Neural cell (in vitro differentiated cells): ENCODE results near the gene ANKK1. TPM values are rescaled to one million over a fixed set of nuclear protein-coding genes. Genes with fewer than 3 reads are reported as not detected.

ENCODE experiments used
- H2AFZ ChIP-seq: fragments of 200-600, 300-800 bp; sonication (generic), shearing (Covaris generic); 2 replicates; pipeline ENCODE4 v1.6.0; 2014; ENCODE audit warnings: low read depth, mild to moderate bottlenecking, antibody characterized with exemption, low read length, moderate library complexity
- H3F3A ChIP-seq: fragments of 200-600 bp; shearing (Covaris generic); 2 replicates; pipeline ENCODE4 v1.6.1; 2016; ENCODE audit warnings: mild to moderate bottlenecking, moderate library complexity, mixed read lengths, antibody characterized with exemption, low read length; ENCODE audit not compliant: insufficient read depth, poor library complexity, severe bottlenecking
- H3K27ac ChIP-seq: fragments of 200-600, 300-800 bp; sonication (generic), shearing (Covaris generic); 2 replicates; pipeline ENCODE4 v1.5.1; 2014; ENCODE audit warnings: mild to moderate bottlenecking, low read length, moderate library complexity
- H3K27me3 ChIP-seq: fragments of 300-800, 200-600 bp; sonication (generic), shearing (Covaris generic); 2 replicates; pipeline ENCODE4 v1.6.0; 2014; ENCODE audit warnings: mild to moderate bottlenecking, low read depth, low read length, moderate library complexity; ENCODE audit not compliant: insufficient read depth
- H3K36me3 ChIP-seq: fragments of 300-800, 200-600 bp; sonication (generic), shearing (Covaris generic); 2 replicates; pipeline ENCODE4 v1.5.1; 2014; ENCODE audit warnings: mild to moderate bottlenecking, antibody characterized with exemption, low read length, moderate library complexity; ENCODE audit not compliant: insufficient read depth
- H3K4me2 ChIP-seq: fragments of 300-800, 200-600 bp; sonication (generic), shearing (Covaris generic); 2 replicates; pipeline ENCODE4 v1.6.0; 2014; ENCODE audit warnings: mild to moderate bottlenecking, low read length
- H3K4me3 ChIP-seq: fragments of 300-800, 200-600 bp; sonication (generic), shearing (Covaris generic); 2 replicates; pipeline ENCODE4 v1.5.1; 2014; ENCODE audit warnings: mild to moderate bottlenecking, low read length, moderate library complexity
- H3K79me2 ChIP-seq: fragments of 200-600 bp; shearing (Covaris generic); replicated peaks from 2 replicates; pipeline ENCODE4 v1.6.0; 2014; ENCODE audit warnings: mild to moderate bottlenecking, low read length, moderate library complexity; ENCODE audit not compliant: insufficient read depth
- H3K9ac ChIP-seq: fragments of 300-800, 200-600 bp; sonication (generic), shearing (Covaris generic); 2 replicates; pipeline ENCODE4 v1.6.1; 2016; ENCODE audit warnings: mild to moderate bottlenecking, low read length, mixed read lengths
- H3K9me2 ChIP-seq: fragments of 200-600 bp; shearing (Covaris generic); 2 replicates; pipeline ENCODE4 v1.6.1; 2016; ENCODE audit warnings: mild to moderate bottlenecking, low read length, mixed read lengths; ENCODE audit not compliant: insufficient read depth
- H3K9me3 ChIP-seq: fragments of 200-600, 300-800 bp; sonication (generic), shearing (Covaris generic); 2 replicates; pipeline ENCODE4 v1.6.1; 2016; ENCODE audit warnings: mild to moderate bottlenecking, mixed run types, low read length, moderate library complexity, mixed read lengths
- H4K20me1 ChIP-seq: fragments of 200-600 bp; shearing (Covaris generic); 2 replicates; pipeline ENCODE4 v1.6.1; 2016; ENCODE audit warnings: mild to moderate bottlenecking, mixed run types; ENCODE audit not compliant: insufficient read depth
- EP300 ChIP-seq: fragments of 450-650 bp; conservative IDR thresholded peaks from 2 replicates; pipeline ENCODE4 v1.6.1; 2014; ENCODE audit warnings: antibody characterized with exemption, mild to moderate bottlenecking, moderate library complexity; ENCODE audit not compliant: poor library complexity, severe bottlenecking
- EZH2 ChIP-seq: fragments of 200-600, 300-800 bp; shearing (Covaris generic), sonication (generic); IDR thresholded peaks from 2 replicates; pipeline ENCODE4 v1.6.1; 2014; ENCODE audit warnings: antibody characterized with exemption, low read length, borderline replicate concordance, mild to moderate bottlenecking; ENCODE audit not compliant: insufficient read depth, poor library complexity, severe bottlenecking
- MXI1 ChIP-seq: fragments of 450-650 bp; conservative IDR thresholded peaks from 2 replicates; pipeline ENCODE4 v1.6.1; 2014; ENCODE audit warnings: antibody characterized with exemption, mild to moderate bottlenecking; ENCODE audit not compliant: poor library complexity, severe bottlenecking
- POLR2AphosphoS5 ChIP-seq: IDR thresholded peaks from 2 replicates; pipeline ENCODE4 v1.6.1; 2012
- RAD21 ChIP-seq: fragments of 450-650 bp; conservative IDR thresholded peaks from 2 replicates; pipeline ENCODE4 v1.6.1; 2014; ENCODE audit warnings: antibody characterized with exemption, mild to moderate bottlenecking, moderate library complexity
- REST ChIP-seq: IDR thresholded peaks from 2 replicates; pipeline ENCODE4 v1.6.1; 2012; ENCODE audit warnings: borderline replicate concordance
- SMC3 ChIP-seq: fragments of 450-650 bp; conservative IDR thresholded peaks from 2 replicates; pipeline ENCODE4 v1.6.1; 2014; ENCODE audit warnings: antibody characterized with exemption, mild to moderate bottlenecking, moderate library complexity; ENCODE audit not compliant: poor library complexity
- TAF1 ChIP-seq: IDR thresholded peaks from 2 replicates; pipeline ENCODE4 v1.6.1; 2012; ENCODE audit warnings: low read depth
- polyA plus RNA-seq: library from polyadenylated mRNA; depleted of rRNA; stranded (reverse); fragments of >200 nt; gene quantifications from 2 replicates; pipeline ENCODE4 v1.2.3, GENCODE V29; 2014
- TF ChIP-seq, protein P1 (sequence below): fragments of 450-650 bp; IDR thresholded peaks from 2 replicates; pipeline ENCODE4 v1.5.1; 2014; ENCODE audit warnings: antibody characterized with exemption, mild to moderate bottlenecking, moderate library complexity; ENCODE audit not compliant: poor library complexity, severe bottlenecking

The ANKK1 gene
- polyA plus RNA-seq, 1 donor from 2014 or later = not detected

DNA sequence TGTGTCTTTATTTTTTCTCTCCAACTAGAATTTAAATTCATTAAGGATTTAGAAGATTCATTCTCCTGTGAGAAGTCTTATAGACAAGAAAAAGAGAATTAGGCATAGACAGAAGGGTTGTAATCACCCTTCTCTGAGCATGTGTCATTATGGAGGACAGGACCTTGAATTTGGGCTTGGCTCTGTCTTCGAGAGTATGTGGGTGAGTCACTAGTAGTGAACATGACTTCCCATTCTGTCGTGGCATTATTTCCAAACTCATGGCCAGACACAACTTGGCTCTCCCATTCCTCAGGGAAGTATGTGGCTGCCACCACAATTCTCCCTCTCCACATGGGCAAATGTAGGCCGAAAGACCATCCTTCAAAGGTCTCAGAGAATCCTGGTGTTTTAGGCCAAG is 14.3 kb upstream of the ANKK1 start:
- no peak overlapping the region for H3K4me3 ChIP-seq
- no peaks in the 10 kb centered on the region for H3K79me2 ChIP-seq
- H3K27me3 ChIP-seq = no peaks in the 10 kb centered on the region
- H3K27ac ChIP-seq = no peak overlapping the region
- H3K9ac ChIP-seq = no peak overlapping the region
- TF ChIP-seq EZH2 = no peak
- TF ChIP-seq EP300 = no peak
- TF ChIP-seq SMC3 = no peak
- no peak for TF ChIP-seq REST
- no peak for TF ChIP-seq RAD21
- TF ChIP-seq, protein P1, sequence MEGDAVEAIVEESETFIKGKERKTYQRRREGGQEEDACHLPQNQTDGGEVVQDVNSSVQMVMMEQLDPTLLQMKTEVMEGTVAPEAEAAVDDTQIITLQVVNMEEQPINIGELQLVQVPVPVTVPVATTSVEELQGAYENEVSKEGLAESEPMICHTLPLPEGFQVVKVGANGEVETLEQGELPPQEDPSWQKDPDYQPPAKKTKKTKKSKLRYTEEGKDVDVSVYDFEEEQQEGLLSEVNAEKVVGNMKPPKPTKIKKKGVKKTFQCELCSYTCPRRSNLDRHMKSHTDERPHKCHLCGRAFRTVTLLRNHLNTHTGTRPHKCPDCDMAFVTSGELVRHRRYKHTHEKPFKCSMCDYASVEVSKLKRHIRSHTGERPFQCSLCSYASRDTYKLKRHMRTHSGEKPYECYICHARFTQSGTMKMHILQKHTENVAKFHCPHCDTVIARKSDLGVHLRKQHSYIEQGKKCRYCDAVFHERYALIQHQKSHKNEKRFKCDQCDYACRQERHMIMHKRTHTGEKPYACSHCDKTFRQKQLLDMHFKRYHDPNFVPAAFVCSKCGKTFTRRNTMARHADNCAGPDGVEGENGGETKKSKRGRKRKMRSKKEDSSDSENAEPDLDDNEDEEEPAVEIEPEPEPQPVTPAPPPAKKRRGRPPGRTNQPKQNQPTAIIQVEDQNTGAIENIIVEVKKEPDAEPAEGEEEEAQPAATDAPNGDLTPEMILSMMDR = no peak
- no peak for TF ChIP-seq POLR2AphosphoS5
- no peak for TF ChIP-seq MXI1
- no peak for TF ChIP-seq TAF1
- H4K20me1 ChIP-seq = no peaks in the 10 kb centered on the region
- no peak overlapping the region for H3K4me2 ChIP-seq
- no peaks in the 10 kb centered on the region for H3K9me2 ChIP-seq
- H3F3A ChIP-seq = no peaks in the 10 kb centered on the region
- no peak overlapping the region for H2AFZ ChIP-seq
- no peaks in the 10 kb centered on the region for H3K9me3 ChIP-seq
- no peaks in the 10 kb centered on the region for H3K36me3 ChIP-seq

DNA sequence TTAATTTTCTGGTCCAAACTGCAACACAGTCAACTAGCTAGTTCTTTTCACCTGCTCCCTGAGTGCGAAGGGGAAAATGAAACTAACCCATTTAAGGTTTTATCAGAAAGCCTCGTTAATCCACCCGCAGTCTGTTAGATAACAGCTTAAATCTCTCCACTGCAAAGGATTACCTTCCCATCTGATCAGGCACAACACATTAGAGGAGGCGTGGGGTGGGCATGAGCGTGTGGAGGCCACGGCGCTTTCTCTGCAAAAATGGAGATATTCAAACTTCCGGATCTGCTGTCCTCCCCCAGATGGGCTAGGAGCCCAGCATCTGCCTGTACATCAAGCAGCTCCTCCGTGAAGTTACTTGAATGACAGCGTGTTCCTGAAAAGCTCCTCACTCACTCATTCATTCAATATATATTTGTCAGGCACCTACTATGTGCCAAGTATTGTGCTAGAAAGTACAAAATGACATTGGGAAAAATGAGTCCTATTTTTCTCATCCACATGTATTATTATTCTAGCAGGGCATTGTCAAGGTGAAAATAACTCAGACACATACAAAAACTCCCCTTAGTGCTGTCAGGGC is 13.5 kb upstream of the ANKK1 start:
- Histone ChIP-seq H3K79me2 (no peaks in the 10 kb centered on the region), H3K9me3 (no peaks in the 10 kb centered on the region), H3K4me2 (no peak overlapping the region), H3K9me2 (no peaks in the 10 kb centered on the region), H3K27me3 (no peaks in the 10 kb centered on the region), H4K20me1 (no peaks in the 10 kb centered on the region), H3K4me3 (no peak overlapping the region), H3K27ac (no peak overlapping the region), H3K9ac (no peak overlapping the region), H3F3A (no peaks in the 10 kb centered on the region), H3K36me3 (no peaks in the 10 kb centered on the region), H2AFZ (no peak overlapping the region)
- TF ChIP-seq MXI1 (no peak), SMC3 (no peak)
